UCSD-AML1 (cell line): ENCODE data around the gene ESYT1.
"Not testable (repeated sequence)": the region's sequence is repeated elsewhere in the genome, so short reads cannot be mapped to it uniquely, and the experiment has no call there.

Experiments used
- DNase-seq: peaks from one replicate; lab custom pipeline; 2025; ENCODE audit not compliant: unreplicated experiment; lab: John Stamatoyannopoulos, UW

ESYT1 gene

DNA sequence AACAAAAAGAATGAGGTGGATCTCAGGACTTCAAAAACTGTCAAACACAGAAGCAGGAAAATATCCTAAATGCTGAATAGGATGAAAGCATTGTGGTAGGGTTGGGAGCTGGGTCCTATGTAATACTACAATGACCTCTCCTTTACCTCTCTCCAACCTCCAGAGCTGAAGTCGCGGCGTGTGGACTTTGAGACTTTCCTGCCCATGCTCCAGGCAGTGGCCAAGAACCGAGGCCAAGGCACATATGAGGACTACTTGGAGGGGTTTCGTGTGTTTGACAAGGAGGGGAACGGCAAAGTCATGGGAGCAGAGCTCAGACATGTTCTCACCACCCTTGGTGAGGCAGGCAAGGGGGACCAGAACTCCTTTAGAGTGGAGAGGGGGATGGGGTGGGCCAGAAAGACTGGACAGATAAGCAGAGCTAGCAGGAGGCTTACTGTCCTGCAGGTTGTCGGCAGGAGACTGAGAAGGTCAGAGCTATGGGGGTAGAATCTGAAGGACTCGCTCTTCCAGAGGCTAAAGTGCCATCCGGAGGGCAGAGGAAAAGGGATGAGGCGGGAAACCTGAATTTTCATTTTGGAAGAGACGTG is 27.3 kb downstream of the ESYT1 start:
- DNase-seq, result no peak

DNA sequence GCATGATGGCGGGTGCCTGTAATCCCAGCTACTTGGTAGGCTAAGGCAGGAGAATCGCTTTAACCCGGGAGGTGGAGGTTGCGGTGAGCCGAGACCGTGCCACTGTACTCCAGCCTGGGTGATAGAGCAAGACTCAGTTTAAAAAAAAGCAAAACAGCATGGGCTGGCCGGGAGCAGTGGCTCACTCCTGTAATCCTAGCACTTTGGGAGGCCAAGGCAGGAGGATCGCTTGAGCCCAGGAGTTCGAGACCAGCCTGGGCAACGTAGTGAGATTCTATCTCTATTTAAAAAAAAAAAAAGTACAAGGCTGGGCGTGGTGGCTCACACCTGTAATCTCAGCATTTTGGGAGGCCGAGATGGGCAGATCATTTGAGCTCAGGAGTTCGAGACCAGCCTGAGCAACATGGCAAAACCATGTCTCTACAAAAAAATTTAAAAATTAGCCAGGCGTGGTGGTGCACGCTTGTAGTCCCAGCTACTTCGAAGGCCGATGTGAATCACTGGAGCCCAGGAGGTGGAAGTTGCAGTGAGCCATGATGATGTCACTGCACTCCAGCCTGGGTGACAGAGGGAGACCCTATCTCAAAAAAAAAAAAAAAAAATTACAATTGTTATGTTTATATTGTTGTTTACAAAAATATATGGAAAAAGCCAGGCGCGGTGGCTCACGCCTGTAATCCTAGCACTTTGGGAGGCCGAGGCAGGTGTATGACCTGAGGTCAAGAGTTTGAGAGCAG is 28.6 kb downstream of the ESYT1 start:
- not testable (repeated sequence) for DNase-seq

DNA sequence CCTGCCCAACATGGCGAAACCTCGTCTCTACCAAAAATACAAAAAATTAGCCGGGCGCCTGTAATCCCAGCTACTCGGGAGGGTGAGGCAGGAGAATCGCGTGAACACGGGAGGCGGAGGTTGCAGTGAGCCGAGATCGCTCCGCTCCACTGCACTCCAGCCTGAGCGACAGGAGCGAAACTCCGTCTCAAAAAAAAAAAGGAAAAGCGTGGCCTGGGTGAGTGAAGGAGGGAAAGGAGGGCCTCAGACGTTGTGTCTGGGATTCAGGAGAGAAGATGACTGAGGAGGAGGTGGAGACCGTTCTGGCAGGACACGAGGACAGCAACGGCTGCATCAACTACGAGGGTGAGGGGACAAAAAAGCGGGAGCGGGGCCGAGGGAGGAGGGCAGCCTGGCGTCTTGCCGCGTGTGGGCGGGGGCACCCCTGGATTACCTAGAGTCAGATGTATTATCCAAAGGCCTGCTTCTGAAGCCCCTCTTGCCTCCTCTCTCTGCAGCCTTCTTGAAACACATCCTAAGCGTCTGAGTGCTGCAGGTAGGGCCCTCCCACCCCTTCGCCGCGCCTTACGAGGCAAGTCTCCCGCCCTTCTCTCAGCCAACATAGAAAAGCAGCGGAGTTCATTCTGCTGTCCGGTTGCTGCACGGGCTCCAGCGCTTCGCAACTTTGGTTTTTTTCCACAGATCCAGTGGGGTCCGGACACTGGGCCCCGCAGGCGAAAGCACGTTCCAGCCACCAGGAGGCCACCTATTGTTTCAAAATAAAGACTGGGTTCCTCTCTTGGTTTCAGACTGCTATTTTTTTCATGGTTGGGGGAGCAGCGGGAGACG is 29.3 kb downstream of the ESYT1 start:
- DNase-seq, result peak; percentile 74

DNA sequence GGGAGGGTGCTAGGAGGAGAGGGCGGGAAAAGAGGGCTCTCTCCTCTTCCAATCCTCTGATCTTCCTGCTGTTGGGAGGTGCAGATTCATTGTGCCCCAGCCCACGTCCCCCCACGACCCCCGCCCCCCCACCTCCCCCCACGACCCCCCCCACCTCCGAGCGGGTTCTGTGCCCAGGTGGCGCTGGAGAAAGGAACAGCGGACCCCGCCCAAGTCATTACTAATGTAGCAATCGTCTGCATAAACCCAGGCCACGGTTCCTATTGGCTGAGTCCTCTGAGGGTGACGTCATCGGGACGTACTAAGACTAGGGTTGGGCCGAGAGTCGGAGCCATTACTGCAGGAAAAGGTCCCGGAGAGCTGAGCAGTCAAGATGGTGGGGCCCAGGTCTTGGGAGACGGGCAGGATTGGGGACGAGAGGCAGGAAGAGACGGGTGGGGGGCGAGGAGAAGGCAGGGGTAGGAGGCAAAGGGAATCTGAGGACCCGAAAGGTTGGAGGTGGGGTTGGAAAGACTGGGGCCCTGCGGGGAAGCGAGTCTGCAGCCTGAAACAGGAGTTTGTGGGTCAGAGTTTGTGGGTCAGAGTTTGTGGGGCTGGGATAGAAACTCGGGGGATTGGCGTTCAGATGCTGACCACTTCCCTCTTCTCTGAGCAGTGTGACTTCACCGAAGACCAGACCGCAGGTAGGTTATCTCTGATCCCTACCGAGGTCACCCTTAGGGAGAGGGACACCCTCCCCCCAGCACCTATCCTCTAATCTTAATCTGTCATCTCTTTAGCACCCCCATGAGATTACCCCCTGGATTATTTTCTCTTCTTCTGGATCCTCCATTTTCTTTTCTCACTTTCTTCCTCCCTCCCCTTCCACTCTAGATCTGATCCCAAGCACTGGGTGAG is 30.2 kb downstream of the ESYT1 start, which contains the start of gene MYL6:
Gene MYL6 (plus strand): TSS at position 331 of the 897 bp plus-strand sequence. CDS start 43 bp downstream, at position 374.
- peak; percentile 86 for DNase-seq

DNA sequence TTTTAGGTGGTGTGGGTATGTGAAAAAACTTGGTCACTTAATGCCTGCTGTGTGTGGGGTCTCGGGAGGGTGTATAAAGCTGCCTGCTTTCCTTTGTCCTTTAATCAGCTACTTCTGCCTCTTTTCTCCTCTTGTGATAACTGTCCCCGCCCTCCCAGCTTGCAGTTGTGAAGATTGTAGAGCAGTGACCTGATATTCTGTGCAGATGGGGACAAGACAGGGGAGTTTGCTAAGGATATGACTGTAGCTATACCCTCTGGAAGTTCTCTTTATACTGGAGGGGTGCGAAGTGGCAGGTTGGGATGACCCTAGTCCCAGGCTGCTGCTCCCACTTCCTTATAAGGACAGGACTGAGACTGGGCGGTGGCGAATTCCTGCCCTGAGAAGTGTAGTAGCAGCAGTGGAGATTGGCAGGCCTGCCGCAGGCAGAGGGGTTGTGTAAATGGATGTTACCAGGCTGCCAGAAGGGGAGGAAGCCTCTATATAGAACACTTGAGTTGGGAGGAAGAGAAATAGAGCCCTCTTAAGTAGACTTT is 30.9 kb downstream of the ESYT1 start:
- DNase-seq, result peak; percentile 55

DNA sequence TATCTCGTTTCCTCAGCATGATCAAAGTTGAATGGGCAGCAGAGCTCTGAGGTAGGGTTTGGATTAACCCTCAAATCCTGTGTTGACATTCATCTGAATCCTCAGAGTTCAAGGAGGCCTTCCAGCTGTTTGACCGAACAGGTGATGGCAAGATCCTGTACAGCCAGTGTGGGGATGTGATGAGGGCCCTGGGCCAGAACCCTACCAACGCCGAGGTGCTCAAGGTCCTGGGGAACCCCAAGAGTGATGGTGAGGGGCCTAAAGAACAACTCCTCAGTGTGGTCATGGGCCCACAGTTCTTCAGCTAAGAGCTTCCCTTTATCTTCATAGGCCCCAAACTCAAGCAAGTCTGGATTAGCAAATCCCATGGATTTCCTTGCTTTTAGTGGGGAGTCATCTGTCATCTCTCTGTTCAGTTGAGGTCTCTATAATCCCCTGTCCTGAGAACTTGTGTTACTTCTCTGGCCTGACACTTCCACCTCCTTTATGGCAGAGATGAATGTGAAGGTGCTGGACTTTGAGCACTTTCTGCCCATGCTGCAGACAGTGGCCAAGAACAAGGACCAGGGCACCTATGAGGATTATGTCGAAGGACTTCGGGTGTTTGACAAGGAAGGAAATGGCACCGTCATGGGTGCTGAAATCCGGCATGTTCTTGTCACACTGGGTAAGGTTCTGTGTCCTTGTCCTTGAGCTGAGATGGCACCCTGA is 31.6 kb downstream of the ESYT1 start:
- no peak for DNase-seq

DNA sequence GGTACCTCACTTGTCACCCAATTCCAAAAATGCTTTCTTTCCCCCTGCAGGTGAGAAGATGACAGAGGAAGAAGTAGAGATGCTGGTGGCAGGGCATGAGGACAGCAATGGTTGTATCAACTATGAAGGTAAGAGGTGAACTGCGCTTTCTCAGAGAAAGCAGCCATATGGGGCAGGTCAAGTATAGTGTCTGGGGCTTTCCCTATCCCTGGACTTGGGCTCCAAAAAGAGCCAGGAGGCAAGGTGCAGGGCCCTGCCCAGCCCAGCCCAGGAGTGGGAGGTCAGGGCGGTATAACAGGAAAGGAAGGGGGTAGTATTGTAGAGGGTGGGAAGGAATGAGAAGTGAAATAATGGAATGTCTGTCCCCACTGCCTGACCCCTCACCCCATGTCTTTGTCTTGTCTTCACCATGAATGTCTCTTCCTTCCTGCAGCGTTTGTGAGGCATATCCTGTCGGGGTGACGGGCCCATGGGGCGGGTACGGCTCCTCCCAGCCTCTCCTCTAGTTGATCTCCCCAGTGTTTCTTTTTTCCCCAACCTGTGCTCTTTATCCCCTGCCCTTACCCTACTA is 32.2 kb downstream of the ESYT1 start:
- DNase-seq, result no peak

DNA sequence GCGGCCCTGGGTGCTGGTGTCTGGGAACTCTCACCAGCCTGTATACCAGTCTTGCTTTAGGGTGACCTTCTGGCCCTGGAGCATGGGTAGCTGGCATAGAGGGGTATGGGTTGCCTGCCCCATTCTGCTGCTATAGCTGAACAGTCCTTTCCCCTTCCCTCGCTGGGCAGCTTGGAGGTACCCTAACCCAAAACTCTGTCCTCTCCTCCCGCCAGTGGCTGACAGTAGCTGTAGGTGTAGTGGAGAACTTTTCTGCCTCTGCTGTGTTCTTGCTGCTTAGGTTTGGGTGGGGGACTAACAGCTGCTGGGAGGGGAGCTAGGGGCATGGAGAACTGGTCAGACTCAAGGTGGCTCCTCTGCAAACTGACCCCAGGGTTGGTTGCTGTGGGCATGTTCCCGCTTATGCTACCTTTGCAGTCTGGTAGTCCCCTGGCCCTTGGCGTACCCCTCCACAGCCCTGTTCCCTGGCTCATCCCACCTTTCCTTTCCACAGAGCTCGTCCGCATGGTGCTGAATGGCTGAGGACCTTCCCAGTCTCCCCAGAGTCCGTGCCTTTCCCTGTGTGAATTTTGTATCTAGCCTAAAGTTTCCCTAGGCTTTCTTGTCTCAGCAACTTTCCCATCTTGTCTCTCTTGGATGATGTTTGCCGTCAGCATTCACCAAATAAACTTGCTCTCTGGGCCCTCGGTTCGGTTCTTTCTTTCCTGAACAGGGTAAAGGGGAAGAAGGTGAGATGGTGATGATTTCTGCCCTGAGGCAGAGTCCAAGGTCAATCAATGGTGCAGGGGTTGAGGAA is 33.0 kb downstream of the ESYT1 start:
- DNase-seq, result no peak

DNA sequence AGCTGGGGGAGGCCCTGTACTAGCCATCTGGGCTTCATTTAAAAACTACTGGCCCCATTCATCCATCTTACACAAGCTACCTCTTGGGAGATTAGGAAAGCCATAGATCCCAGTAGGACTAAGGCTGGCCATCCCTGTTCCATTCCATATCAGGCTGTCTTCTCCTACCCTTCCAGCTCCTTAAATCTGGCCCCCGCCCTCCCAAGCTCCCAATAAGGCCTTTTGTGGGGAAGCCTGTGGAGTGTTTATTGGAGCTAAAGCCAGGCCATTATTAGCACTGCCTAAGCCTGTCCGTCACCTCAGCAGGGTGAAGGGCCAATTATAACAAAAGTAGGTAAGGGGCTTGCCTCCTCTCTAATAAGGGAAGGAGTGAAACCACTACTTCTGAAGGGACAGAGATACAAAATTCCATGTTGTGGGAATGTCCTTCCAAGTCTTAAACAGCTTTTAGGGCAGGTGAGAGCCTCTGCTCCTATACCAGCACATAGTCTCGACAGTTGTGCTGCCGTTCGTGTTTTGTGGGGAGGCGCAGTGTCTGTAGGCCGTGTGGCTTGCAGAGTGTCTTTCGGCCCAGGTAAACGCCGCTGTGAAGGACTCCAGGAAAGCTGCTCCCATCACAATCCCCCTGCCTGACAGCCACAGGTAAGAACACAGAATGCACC is 33.8 kb downstream of the ESYT1 start:
- DNase-seq, result no peak

DNA sequence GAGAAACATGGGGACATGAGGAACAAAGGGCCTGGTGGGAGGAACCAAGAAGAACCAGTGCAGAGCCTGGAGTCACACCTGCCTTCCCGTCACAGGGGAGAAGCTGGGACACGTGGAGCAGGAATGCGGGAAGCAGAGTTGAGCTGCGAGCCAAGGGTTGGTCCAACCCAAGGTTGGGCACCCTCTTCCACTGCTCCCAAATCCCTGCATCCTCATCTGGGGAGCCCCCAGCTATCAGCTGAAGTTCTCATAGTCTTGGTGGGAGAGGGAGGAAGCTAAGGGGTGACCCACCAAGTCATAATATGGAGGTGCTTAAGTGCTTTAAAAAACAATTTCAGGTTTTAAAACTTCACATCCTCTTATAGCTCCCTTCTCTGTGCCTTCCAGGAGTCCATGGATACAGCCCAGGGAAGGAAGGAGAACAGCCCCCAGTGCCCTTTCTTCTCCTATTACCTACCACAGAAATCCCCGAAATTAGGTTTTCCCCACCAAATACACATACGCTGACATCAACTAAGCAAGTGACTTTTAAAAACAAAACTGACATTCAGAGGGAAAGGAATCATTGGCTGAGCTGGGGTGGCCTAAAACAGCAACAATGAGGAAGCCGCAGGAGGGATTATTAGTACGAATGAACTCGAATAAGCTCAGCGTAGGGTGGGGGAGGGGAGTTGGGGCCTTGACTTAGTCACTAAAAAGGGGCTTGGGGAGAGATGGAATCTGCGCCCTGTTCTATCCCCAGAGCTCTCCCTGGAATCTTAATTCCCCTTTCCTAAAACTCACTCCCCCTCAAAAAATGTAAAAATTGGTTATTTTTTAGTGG is 34.6 kb downstream of the ESYT1 start:
- DNase-seq, result no peak

DNA sequence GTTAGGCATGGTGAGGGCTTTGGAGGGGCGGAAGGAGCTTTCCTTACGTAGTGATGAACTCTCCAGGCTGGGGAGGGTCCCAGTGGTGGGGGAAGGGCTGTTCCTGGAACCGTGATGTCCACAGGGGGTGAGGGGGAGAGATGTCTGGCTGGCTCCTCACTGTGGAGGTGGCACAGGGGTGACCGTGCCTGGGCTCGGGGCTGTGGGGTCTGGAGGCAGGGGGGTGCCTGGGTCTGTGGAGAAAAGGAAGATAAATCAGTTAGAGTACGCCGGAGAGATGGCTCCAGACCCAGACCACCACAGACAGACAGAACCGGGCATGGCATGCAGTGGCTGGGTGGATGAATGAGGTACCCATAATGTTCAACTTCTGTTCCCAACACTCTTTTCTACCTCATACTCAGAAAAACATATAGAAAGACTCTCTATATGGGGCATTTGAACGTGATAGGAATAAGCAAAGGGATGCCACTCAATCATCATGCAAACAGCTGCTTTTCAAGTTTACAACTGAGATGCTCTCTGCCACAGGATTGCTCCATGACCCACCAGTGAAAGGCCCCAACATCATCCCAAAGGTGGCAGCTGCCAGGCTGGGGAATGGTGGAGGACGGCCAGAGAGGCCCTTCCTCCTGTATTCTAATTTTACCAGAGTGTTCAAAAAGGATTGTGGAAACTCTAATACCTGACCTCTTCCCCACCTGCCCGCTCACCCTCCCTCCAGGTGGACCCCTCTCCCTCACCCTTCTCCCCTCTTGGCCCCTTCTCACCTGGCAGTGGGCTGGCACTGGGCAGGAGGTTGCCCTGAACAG is 35.7 kb downstream of the ESYT1 start:
- DNase-seq, result no peak

DNA sequence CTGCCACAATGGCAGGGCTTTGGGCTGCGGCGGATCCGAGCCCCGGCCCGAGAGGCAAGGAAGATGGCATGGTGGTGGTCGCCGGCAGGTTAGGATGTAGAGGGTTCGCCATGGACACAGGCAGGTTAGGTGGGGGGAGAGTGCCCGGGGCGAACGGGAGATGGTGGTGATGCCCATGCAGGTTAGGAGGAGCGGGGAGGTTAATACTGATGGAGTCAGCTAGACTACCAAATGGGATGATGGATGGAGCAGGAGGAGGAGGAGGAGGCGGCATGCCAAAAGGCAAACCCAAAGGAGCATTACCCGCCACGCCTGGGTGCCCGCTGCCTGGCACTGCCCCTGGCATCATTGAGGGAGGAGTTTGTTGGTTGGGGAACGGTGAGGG is 36.3 kb downstream of the ESYT1 start:
- DNase-seq, result no peak

DNA sequence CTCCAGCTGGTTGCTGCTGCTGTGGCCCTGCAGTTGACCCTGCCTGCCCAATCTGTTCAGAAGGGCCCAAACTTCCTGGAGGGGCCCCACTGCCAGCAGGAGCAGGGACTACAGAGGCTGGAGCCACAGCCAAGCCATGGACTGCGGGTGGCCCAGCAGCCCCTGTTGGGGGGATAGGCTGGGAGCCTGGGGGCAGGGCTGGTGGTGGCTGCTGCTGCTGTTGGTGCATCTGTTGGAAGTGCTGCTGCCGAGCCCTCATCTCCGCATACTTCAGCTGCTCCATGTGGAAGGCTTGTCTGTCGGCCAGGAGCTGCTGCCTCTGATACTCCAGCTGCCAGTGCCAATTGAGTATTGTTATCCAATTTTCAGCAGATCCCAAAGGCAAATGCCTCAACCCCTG is 37.3 kb downstream of the ESYT1 start:
- no peak for DNase-seq

DNA sequence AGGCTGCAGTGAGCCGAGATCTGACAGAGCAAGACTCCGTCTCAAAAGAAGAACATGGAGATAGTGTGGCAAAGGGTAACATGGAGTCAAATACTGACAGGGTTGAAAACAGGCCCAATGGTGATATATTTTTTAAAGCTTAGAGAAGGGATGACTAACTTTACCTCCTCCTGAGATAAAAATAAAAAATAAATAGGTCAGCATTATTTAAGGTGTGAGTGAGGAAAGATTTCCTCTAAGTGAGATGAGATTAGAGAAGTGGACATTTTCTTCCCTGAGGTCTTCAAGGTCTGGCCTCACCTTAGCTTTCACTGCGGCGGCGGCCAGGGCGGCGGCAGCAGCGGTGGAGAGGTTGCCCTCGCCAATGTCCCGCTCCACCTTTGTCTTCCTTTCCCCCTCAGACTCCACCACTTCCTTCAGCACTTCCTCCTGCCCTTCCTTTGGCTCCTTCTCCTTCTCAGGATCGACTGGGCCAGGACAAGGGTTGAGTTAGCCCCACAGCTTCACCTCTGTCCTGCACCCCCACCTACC is 41.2 kb downstream of the ESYT1 start:
- DNase-seq, result no peak

DNA sequence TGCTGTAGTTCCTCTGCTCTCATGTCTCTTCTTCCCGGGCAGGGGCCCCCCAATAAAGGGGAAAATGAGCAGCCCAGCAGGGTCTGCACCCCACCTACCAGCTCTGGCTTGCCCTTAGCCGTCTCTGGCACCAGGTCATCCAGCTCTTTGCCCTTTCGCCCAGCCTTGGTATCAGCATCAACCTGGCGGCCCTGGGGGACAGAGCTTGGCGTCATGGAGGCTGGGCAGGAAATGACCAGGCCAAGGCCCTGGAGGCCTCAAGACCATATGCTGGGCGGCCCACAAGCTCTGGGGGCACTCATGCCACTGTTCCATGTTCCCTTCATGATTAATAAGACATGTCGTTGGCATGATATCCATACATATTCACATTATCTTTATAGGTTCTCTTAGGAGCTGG is 44.8 kb downstream of the ESYT1 start:
- no peak for DNase-seq

DNA sequence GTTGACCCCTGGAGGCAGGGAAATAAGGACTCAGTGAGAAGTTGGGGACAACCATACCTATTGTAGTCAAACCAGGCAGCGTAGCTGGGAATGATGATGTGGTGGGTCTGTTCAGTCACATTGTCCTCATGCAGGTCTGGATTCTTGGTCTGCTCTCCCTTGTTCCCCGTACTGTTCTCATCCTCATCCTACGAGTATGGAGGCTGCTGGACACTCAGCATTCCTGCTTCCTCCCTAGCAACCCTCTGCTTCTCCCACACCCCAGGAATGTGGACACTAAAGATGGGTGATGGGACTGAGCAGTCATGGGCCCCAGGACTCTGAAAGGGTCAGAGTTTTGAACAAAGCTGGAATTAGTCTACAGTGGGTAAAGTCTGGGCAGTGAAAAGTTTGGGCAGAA is 50.3 kb downstream of the ESYT1 start:
- no peak for DNase-seq
